Measurements from ENCODE around the gene RUNX1.

GRCh38 chr21:34880401-34880800 is 168.7 kb downstream of the RUNX1 start:
- TF ChIP-seq POLR2A (IDR thresholded peaks at IDR 0.05), result no peak
- TF ChIP-seq CTCF (IDR thresholded peaks at IDR 0.05), result no peak
